ENCODE results near the gene DLG2.

- TF ChIP-seq RAD21 (IDR thresholded peaks at IDR 0.05) (no peak), CTCF (IDR thresholded peaks at IDR 0.05; ENCODE audit: low read depth, low read length, missing input control) (no peak), HNF4A (conservative IDR thresholded peaks at IDR 0.05) (no peak), EGR1 (IDR thresholded peaks at IDR 0.05; ENCODE audit: low read depth in 2 of 2) (no peak), REST (IDR thresholded peaks at IDR 0.05) (no peak), SP1 (IDR thresholded peaks at IDR 0.05) (no peak), JUND (IDR thresholded peaks at IDR 0.05) (no peak), YY1 (IDR thresholded peaks at IDR 0.05) (no peak), GABPA (IDR thresholded peaks at IDR 0.05 in 1 of 2, conservative IDR thresholded peaks at IDR 0.05 in 1 of 2) (no peak), FOXA1 (IDR thresholded peaks at IDR 0.05) (no peak), MAX (IDR thresholded peaks at IDR 0.05) (no peak), ATF3 (IDR thresholded peaks at IDR 0.05) (no peak), ZBTB33 (IDR thresholded peaks at IDR 0.05) (no peak)
These were observed 1704.2 kb downstream of the DLG2 start for GRCh38 chr11:83922953-83923352.
